IMR-90 (cell line): ENCODE data around the gene CCT3. TPM values are rescaled to one million over a fixed set of nuclear protein-coding genes. Genes with fewer than 3 reads are reported as not detected.
"Not testable (repeated sequence)": the region's sequence is repeated elsewhere in the genome, so short reads cannot be mapped to it uniquely, and the experiment has no call there.

ENCODE experiments used
- ATAC-seq: fragments of 200-7000 bp; cut with Tn5 transposase; 2 replicates; pipeline ENCODE4 v1.9.1; 2020; ENCODE audit warnings: low read depth, mild to moderate bottlenecking, moderate library complexity
- BruUV-seq: library from RNA; stranded (reverse); fragments of 400-500 nt; replicated peaks from 2 replicates; lab custom pipeline; 2021; lab: Mats Ljungman, UMichigan
- CTCF ChIA-PET: fragments of 300-600 bp; formaldehyde crosslinking; extraction: SDS; loops from one replicate; lab custom pipeline; 2021; ENCODE audit warnings: antibody characterized with exemption; lab: Yijun Ruan, JAX
- POLR2A ChIA-PET: fragments of 300-600 bp; sonication (Branson Sonifier 250); formaldehyde crosslinking; loops from one replicate; lab custom pipeline; 2022; ENCODE audit warnings: antibody characterized with exemption; ENCODE audit not compliant: unreplicated experiment; lab: Charles Lee
- DNase-seq: peaks from one replicate; pipeline ENCODE4 v3.0.0; 2013
- H2AFZ ChIP-seq: replicated peaks from 2 replicates; pipeline ENCODE3; 2013; ENCODE audit warnings: low read length, mild to moderate bottlenecking; ENCODE audit not compliant: poor library complexity
- H2AK5ac ChIP-seq: 2 replicates; pipeline ENCODE4 v1.6.1; 2013; ENCODE audit warnings: low read depth, low read length, inconsistent platforms
- H2AK9ac ChIP-seq: replicated peaks from 2 replicates; pipeline ENCODE3; 2013; ENCODE audit warnings: mild to moderate bottlenecking, low read depth, low read length, moderate library complexity; ENCODE audit not compliant: poor library complexity
- H2BK120ac ChIP-seq: 2 replicates; pipeline ENCODE4 v1.6.1; 2013; ENCODE audit warnings: low read depth, low read length, inconsistent platforms
- H2BK15ac ChIP-seq: 3 replicates; pipeline ENCODE4 v1.6.1; 2013; ENCODE audit warnings: low read depth, low read length, inconsistent platforms
- H2BK20ac ChIP-seq: 2 replicates; pipeline ENCODE4 v1.6.1; 2013; ENCODE audit warnings: low read depth, mild to moderate bottlenecking, inconsistent platforms, low read length, moderate library complexity
- H2BK5ac ChIP-seq: 2 replicates; pipeline ENCODE4 v1.6.1; 2013; ENCODE audit warnings: mild to moderate bottlenecking, low read depth, low read length, inconsistent platforms; ENCODE audit not compliant: poor library complexity, severe bottlenecking
- H3K14ac ChIP-seq: replicated peaks from 2 replicates; pipeline ENCODE4 v1.6.1; 2013; ENCODE audit warnings: low read depth, low read length, inconsistent platforms
- H3K18ac ChIP-seq: 2 replicates; pipeline ENCODE4 v1.6.1; 2013; ENCODE audit warnings: low read depth, low read length, control low read depth
- H3K23ac ChIP-seq: 2 replicates; pipeline ENCODE4 v1.6.1; 2013; ENCODE audit warnings: low read depth, low read length, inconsistent platforms
- H3K27ac ChIP-seq: 2 replicates; pipeline ENCODE4 v1.5.1; 2013; ENCODE audit warnings: mild to moderate bottlenecking, control low read depth, low read length; ENCODE audit not compliant: insufficient read depth
- H3K27me3 ChIP-seq: 2 replicates; pipeline ENCODE4 v1.6.1; 2013; ENCODE audit warnings: low read length; ENCODE audit not compliant: control insufficient read depth, insufficient read depth
- H3K36me3 ChIP-seq: 2 replicates; pipeline ENCODE4 v1.6.1; 2013; ENCODE audit warnings: low read length, mixed read lengths; ENCODE audit not compliant: control insufficient read depth, insufficient read depth
- H3K4ac ChIP-seq: 2 replicates; pipeline ENCODE4 v1.6.1; 2013; ENCODE audit warnings: low read depth, low read length, inconsistent platforms
- H3K4me1 ChIP-seq: 2 replicates; pipeline ENCODE4 v1.6.1; 2013; ENCODE audit warnings: low read length, mixed read lengths; ENCODE audit not compliant: control insufficient read depth, insufficient read depth
- H3K4me2 ChIP-seq: 2 replicates; pipeline ENCODE4 v1.6.1; 2013; ENCODE audit warnings: low read depth, mild to moderate bottlenecking, control low read depth, low read length, moderate library complexity
- H3K4me3 ChIP-seq: 2 replicates; pipeline ENCODE4 v1.5.1; 2013; ENCODE audit warnings: low read depth, mild to moderate bottlenecking, control low read depth, low read length, moderate library complexity; ENCODE audit not compliant: insufficient read depth
- H3K56ac ChIP-seq: 2 replicates; pipeline ENCODE4 v1.6.1; 2013; ENCODE audit warnings: low read length, inconsistent platforms; ENCODE audit not compliant: insufficient read depth; ENCODE audit errors: extremely low read depth
- H3K79me1 ChIP-seq, 2 experiments: 2 replicates each; pipeline ENCODE4 v1.6.1; 2013; ENCODE audit warnings: low read length in 2 of 2, inconsistent platforms in 1 of 2, low read depth in 1 of 2
- H3K9ac ChIP-seq: 2 replicates; pipeline ENCODE4 v1.6.1; 2013; ENCODE audit warnings: low read depth, low read length, control low read depth
- H3K9me1 ChIP-seq: 2 replicates; pipeline ENCODE4 v1.6.1; 2013; ENCODE audit warnings: low read length, inconsistent platforms; ENCODE audit not compliant: insufficient read depth
- H3K9me3 ChIP-seq: 2 replicates; pipeline ENCODE4 v1.6.1; 2013; ENCODE audit warnings: low read length; ENCODE audit not compliant: control insufficient read depth, insufficient read depth
- H4K20me1 ChIP-seq: 2 replicates; pipeline ENCODE4 v1.6.1; 2013; ENCODE audit warnings: low read length, inconsistent platforms; ENCODE audit not compliant: insufficient read depth
- H4K5ac ChIP-seq: 2 replicates; pipeline ENCODE4 v1.6.1; 2013; ENCODE audit warnings: mild to moderate bottlenecking, low read depth, low read length, control low read depth
- H4K8ac ChIP-seq, 2 experiments: 2 replicates each; pipeline ENCODE4 v1.6.1; 2013; ENCODE audit warnings: low read depth in 2 of 2, low read length in 2 of 2, control low read depth in 1 of 2, inconsistent platforms in 1 of 2
- H4K91ac ChIP-seq: 2 replicates; pipeline ENCODE4 v1.6.1; 2013; ENCODE audit warnings: low read depth, low read length, inconsistent platforms; ENCODE audit not compliant: insufficient read depth
- WGBS, 2 experiments: methylation state at CpG; one replicate each; pipeline versions ENCODE4 v1.1.5 to v1.1.7; 2013; ENCODE audit warnings: missing lambda C conversion rate in 2 of 2; ENCODE audit not compliant: insufficient read length in 1 of 2; ENCODE audit errors: extremely low coverage in 2 of 2; 5-methylcytosine and 5-hydroxymethylcytosine counted together
- dilution Hi-C: fragments of 300-500 bp; cut with HindIII; formaldehyde crosslinking; loops from one replicate; pipeline ENCODE4 v1.14.3; 2018; ENCODE audit warnings: low sequenced_read_pairs; ENCODE audit not compliant: unreplicated experiment
- in situ Hi-C: fragments of 300-500 bp; cut with MboI; formaldehyde crosslinking; loops from 3 replicates; pipeline ENCODE4 v1.14.3; 2019; ENCODE audit warnings: low sequenced_read_pairs, inconsistent platforms, mixed read lengths
- intact Hi-C: fragments of 100-400 bp; cut with micrococcal nuclease; formaldehyde crosslinking; loops from 2 replicates; pipeline ENCODE4 v1.10.0; 2022
- polyA plus RNA-seq, 3 experiments: library from polyadenylated mRNA; depleted of rRNA; stranded (reverse); fragments of >200 nt; gene quantifications; 2 replicates each; pipeline ENCODE4 v1.2.3, GENCODE V29; 2012; ENCODE audit warnings: low replicate concordance in 1 of 3
- total RNA-seq: library from RNA; depleted of rRNA; stranded (reverse); fragments of >200 nt; gene quantifications from 2 replicates; pipeline ENCODE4 v1.2.3, GENCODE V29; 2012

The CCT3 gene
- total and polyA plus RNA-seq, 2 of the 4 experiments (the other 2 are of a cell fraction), result 313 to 595 TPM

DNA sequence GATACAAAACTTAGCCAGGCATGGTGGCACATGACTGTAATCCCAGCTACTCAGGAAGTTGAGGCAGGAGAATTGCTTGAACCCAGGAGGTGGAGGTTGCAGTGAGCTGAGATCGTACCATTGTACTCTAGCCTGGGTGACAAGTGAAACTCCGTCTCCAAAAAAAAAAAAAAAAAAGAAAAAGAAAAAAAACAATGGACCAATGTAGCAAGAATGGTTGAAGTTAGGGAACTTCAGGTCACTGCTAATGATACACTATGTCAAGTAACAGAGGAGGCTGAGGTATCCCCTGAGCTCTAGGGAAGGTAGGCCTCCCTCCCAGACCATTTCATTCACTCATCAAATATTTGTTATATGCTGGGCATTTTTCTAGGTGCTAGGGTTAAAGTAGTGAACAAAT, 7.9 kb upstream of the CCT3 start:
- H3K56ac ChIP-seq, H3K27ac ChIP-seq, H3K4me3 ChIP-seq, H4K8ac ChIP-seq, H3K23ac ChIP-seq, H2AK5ac ChIP-seq, H3K9me1 ChIP-seq, in situ Hi-C loops, H3K4ac ChIP-seq, H2BK5ac ChIP-seq, H2BK15ac ChIP-seq, H3K9ac ChIP-seq, H3K79me1 ChIP-seq, BruUV-seq, ATAC-seq, POLR2A ChIA-PET, H4K91ac ChIP-seq, H4K20me1 ChIP-seq, H2AK9ac ChIP-seq, H3K4me2 ChIP-seq, H3K36me3 ChIP-seq, H3K4me1 ChIP-seq, H2BK120ac ChIP-seq, H4K5ac ChIP-seq, H2AFZ ChIP-seq, H2BK20ac ChIP-seq, H3K9me3 ChIP-seq, H3K14ac ChIP-seq, dilution Hi-C loops, H3K18ac ChIP-seq, intact Hi-C loops, DNase-seq: not testable (repeated sequence)
- H3K27me3 ChIP-seq, result peaks cover 35% of the 10 kb centered on the region
- WGBS, 2 experiments, result no CpG with 5 or more reads among the region's 2 CpGs
- CTCF ChIA-PET, result interaction anchor here (1.0 kb wide), 1 partner anchor 33 kb away, joined by 4 read pairs; no protein-coding TSS in a partner anchor
